T1000 (cell line): ENCODE results near the gene KIF1B.

ENCODE experiments used
- DNase-seq: peaks from one replicate; lab custom pipeline; 2025; ENCODE audit warnings: mixed read lengths; lab: John Stamatoyannopoulos, UW

Gene KIF1B

GRCh38 chr1:10283318-10283984, 73.1 kb downstream of the KIF1B start:
- no peak for DNase-seq

GRCh38 chr1:10286244-10286643, 75.9 kb downstream of the KIF1B start:
- DNase-seq, result no peak

- DNase-seq, result no peak
Observed at GRCh38 chr1:10287023-10287645, 76.8 kb downstream of the KIF1B start.

GRCh38 chr1:10288029-10288615, 77.8 kb downstream of the KIF1B start:
- DNase-seq, result no peak

- DNase-seq, result no peak
Observed at GRCh38 chr1:10291705-10292104, 81.3 kb downstream of the KIF1B start.

- DNase-seq, result no peak
Observed at GRCh38 chr1:10292188-10292587, 81.8 kb downstream of the KIF1B start.

- no peak for DNase-seq
Observed at GRCh38 chr1:10295481-10296085, 85.2 kb downstream of the KIF1B start.

- DNase-seq, result no peak
Observed at GRCh38 chr1:10299151-10299550, 88.8 kb downstream of the KIF1B start.

- no peak for DNase-seq
Observed at GRCh38 chr1:10302416-10302815, 92.0 kb downstream of the KIF1B start.

- no peak for DNase-seq
Observed at GRCh38 chr1:10304295-10304694, 93.9 kb downstream of the KIF1B start.

- DNase-seq, result no peak
Observed at GRCh38 chr1:10306435-10306834, 96.1 kb downstream of the KIF1B start.

GRCh38 chr1:10308001-10308400, 97.6 kb downstream of the KIF1B start:
- DNase-seq, result no peak

- DNase-seq, result no peak
Observed at GRCh38 chr1:10309243-10310011, 99.1 kb downstream of the KIF1B start.

- no peak for DNase-seq
Observed at GRCh38 chr1:10316752-10317151, 106.4 kb downstream of the KIF1B start.

- no peak for DNase-seq
Observed at GRCh38 chr1:10319750-10320149, 109.4 kb downstream of the KIF1B start.

- DNase-seq, result no peak
Observed at GRCh38 chr1:10320336-10320735, 110.0 kb downstream of the KIF1B start.

GRCh38 chr1:10322821-10323220, 112.5 kb downstream of the KIF1B start:
- DNase-seq, result no peak

- DNase-seq, result no peak
Observed at GRCh38 chr1:10324627-10325026, 114.3 kb downstream of the KIF1B start.

GRCh38 chr1:10325521-10325920, 115.2 kb downstream of the KIF1B start:
- DNase-seq, result no peak

GRCh38 chr1:10326251-10326650, 115.9 kb downstream of the KIF1B start:
- no peak for DNase-seq

GRCh38 chr1:10328180-10328963, 118.0 kb downstream of the KIF1B start:
- DNase-seq, result no peak

- no peak for DNase-seq
Observed at GRCh38 chr1:10337436-10337835, 127.1 kb downstream of the KIF1B start.
